GM12874 (cell line): ENCODE results near the gene E2F2.

Experiments
- CTCF ChIP-seq: IDR thresholded peaks from 2 replicates; pipeline ENCODE4 v1.5.1; 2011; ENCODE audit warnings: low read depth, mild to moderate bottlenecking, control low read depth, low read length, moderate library complexity; ENCODE audit not compliant: insufficient read depth

E2F2 gene

GRCh38 chr1:23528250-23528978 lies 2.6 kb downstream of the E2F2 start:
- TF ChIP-seq CTCF, result no peak

DNA sequence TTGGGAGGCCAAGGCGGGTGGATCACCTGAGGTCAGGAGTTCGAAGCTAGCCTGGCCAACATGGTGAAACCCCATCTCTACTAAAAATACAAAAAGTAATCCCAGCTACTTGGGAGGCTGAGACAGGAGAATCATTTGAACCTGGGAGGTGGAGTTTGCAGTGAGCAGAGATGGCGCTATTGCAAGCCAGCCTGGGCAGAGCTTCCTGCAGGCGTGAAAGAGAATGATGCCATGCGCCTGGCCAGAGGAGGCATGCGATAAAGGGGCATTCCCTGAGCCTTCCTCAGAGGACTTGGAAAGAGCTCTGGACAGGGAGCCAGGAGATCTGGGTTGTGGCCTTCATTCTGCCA lies 3.2 kb downstream of the E2F2 start:
- peak; percentile 27; the same call in 1 of the 2 replicates for TF ChIP-seq CTCF

- TF ChIP-seq CTCF, result no peak
Observed at GRCh38 chr1:23527366-23527765, 3.7 kb downstream of the E2F2 start.

DNA sequence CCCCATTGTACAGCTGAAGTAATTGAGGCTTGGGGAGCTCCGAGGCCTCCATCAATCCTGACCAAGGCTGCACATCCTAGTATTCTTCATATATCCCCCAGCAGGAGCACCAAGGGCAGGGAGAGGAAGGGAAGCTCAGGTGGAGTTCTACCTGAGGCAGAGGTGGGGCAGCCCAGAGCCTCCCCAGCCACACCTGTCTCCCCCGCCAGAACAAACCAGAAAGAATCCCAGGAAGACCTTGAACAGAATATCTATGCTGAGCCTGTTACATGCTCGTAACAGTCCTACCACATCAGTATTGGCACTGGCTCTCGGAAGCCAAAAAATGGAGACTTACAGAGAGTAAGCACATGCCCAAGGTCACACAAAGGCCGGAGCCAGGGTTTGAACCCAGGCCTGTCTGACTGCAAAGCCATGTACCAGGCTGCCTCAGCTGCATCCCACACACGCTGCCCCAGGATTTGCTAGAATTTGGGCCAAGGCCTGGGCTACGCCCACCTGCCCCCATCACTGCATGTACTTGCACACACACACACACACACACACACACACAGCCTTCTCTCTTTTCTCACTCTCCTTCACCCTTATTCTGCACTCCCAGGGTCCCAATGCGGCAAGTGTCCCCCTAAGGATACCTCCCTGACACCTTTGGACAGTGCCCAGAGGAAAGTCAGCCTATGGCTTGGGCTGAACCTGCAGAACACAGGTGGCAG lies 4.5 kb downstream of the E2F2 start:
- no peak for TF ChIP-seq CTCF

DNA sequence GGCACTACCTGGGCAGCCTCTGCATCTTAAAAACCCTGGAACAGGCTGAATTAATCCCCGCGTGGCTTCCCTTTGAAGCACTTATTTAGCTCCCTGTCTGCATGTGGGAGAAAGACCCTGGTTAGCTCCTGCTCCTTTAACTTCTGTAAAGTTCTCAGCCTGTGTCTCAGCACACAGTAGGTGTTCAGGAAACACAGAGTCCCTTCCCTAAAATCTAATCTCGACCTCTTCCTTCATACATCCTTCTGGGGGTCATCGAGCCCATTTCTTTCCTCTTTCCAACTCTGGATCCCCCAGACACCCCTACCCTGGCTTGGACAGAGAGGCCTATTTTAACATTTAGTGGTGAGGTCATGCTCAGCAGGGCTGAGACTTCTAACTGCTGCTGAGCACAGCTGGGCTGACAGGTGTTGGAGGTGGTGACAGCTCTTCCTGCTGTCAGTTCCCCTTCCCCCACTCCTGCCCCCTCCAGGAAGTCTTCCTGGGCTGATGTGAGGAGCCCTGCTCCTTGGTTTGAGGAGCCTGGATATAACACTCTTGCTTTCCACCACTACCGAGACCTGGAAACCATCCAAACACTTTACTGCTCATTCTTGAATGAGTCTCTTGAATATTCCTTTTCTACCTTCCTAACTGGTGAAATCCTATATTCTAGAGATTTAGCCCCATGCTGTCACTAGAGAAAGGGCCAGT lies 5.3 kb downstream of the E2F2 start:
- no peak for TF ChIP-seq CTCF

DNA sequence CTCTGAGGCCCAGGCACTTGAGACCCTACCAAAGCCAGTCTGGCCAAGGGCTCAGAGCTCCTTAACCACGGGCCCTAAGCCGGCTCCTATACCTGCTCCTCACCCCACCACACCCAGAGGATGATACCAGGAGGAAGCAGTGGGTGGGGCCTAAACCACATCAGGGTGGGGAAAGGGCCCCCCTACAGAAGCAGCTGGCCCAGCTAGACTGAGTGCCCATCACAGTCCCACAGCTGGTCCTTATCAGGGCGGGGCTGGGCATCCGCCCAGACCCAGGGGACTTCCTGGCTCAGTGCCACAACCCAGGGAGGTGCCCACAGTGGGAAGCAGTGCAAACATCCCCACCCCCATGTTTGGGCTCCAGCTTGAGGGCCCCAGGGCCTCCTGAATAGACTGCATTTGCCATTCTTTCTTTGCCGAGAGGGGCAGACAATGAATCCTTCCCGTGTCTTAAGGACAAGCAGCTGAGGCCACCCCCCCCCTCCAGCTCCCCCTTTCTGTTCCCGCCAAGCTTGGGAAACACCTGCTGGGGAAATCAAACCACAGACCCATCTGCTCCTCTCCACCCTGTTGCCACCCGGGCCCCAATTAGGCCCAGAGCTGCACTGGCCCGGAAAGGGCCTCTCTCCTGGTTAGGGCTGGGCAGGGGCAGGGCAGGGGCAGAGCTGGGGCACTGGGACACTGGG lies 6.2 kb downstream of the E2F2 start:
- TF ChIP-seq CTCF, result no peak

- TF ChIP-seq CTCF, result no peak
Observed at GRCh38 chr1:23524163-23524562, 6.9 kb downstream of the E2F2 start.
